A172 (cell line): ENCODE data around the gene ZSCAN12. TPM values are rescaled to one million over a fixed set of nuclear protein-coding genes. Genes with fewer than 3 reads are reported as not detected.

Experiments
- total RNA-seq: library from RNA; depleted of rRNA; stranded (reverse); fragments of >200 nt; shearing (Covaris generic); gene quantifications from 2 replicates; pipeline ENCODE4 v1.2.3, GENCODE V29; 2014; rRNA removed

The ZSCAN12 gene
- total RNA-seq, 1 experiment from 2014 or later: 5.3 TPM

Other genes starting within 250 kb of the ZSCAN12 start
- 14.0 and 17.0 TPM in 2 replicates for gene ZSCAN9, start 174.5 kb downstream of the ZSCAN12 start, total RNA-seq
- gene ZKSCAN4, start 147.5 kb downstream of the ZSCAN12 start, total RNA-seq: 3.5 and 5.6 TPM in 2 replicates
- gene NKAPL, start 140.4 kb downstream of the ZSCAN12 start, total RNA-seq: not detected in 2 replicates
- 16.9 and 18.7 TPM in 2 replicates for gene ZSCAN26, start 132.6 kb downstream of the ZSCAN12 start, total RNA-seq
- gene PGBD1, start 118.2 kb downstream of the ZSCAN12 start, total RNA-seq: 9.1 and 12.0 TPM in 2 replicates
- gene ZSCAN31, start 63.6 kb downstream of the ZSCAN12 start, total RNA-seq: 17.4 and 24.4 TPM in 2 replicates
- 3.7 and 5.0 TPM in 2 replicates for gene ZKSCAN3, start 49.8 kb downstream of the ZSCAN12 start, total RNA-seq
- gene ZSCAN23, start 43.7 kb upstream of the ZSCAN12 start, total RNA-seq: 1.0 and 3.2 TPM in 2 replicates
- gene GPX6, start 116.0 kb upstream of the ZSCAN12 start, total RNA-seq: not detected in 2 replicates
- not detected in 2 replicates for gene GPX5, start 126.1 kb upstream of the ZSCAN12 start, total RNA-seq